Esophagus squamous epithelium (tissue), 4 donors: ENCODE data around the gene GNA12.

ENCODE experiments used
- CTCF ChIP-seq, 6 experiments: fragments of 450-650 bp in 4 of 6; fragments of 200-600 bp in 2 of 6; sonication (generic) in 2 of 6; IDR thresholded peaks; one replicate each; pipeline ENCODE4 v1.5.1; 2016 to 2019; ENCODE audit warnings: antibody characterized with exemption in 6 of 6, mild to moderate bottlenecking in 4 of 6, moderate library complexity in 4 of 6
- POLR2A ChIP-seq, 4 donors: fragments of 450-650 bp; IDR thresholded peaks; one replicate each; pipeline ENCODE4 v1.6.1; 2017; ENCODE audit warnings: antibody characterized with exemption in 4 of 4, mild to moderate bottlenecking in 4 of 4, moderate library complexity in 3 of 4

- TF ChIP-seq CTCF (IDR thresholded peaks at IDR 0.05) (no peak), POLR2A (IDR thresholded peaks at IDR 0.05) (no peak)
These were observed 119.5 kb downstream of the GNA12 start for GRCh38 chr7:2724453-2725177.
